Prostate gland (tissue), 2 donors: ENCODE measurements around the gene CHAF1A. TPM values are rescaled to one million over a fixed set of nuclear protein-coding genes. Genes with fewer than 3 reads are reported as not detected.

Source experiments
- DNase-seq: peaks from one replicate; pipeline ENCODE4 v3.0.0-alpha.2; 2019; ENCODE audit warnings: low spot score
- H3K27ac ChIP-seq, 2 donors: fragments of 200-600 bp; sonication (generic); 2 replicates each; pipeline ENCODE4 v1.5.1; 2017 to 2019
- H3K27me3 ChIP-seq: fragments of 200-600 bp; sonication (generic); replicated peaks from 2 replicates; pipeline ENCODE4 v1.5.1; 2019; ENCODE audit not compliant: insufficient read depth
- H3K36me3 ChIP-seq, 2 donors: fragments of 200-600 bp; sonication (generic); 1 replicate in 1 of 2; 2 replicates in 1 of 2; pipeline versions ENCODE4 v1.5.1 to v1.8.1; 2017 to 2019
- H3K4me1 ChIP-seq: fragments of 200-600 bp; sonication (generic); replicated peaks from 2 replicates; pipeline ENCODE4 v1.5.1; 2019
- H3K4me3 ChIP-seq, 2 donors: fragments of 200-600 bp; sonication (generic); 2 replicates each; pipeline ENCODE4 v1.5.1; 2017 to 2019
- H3K9me3 ChIP-seq: fragments of 200-600 bp; sonication (generic); 2 replicates; pipeline ENCODE4 v1.5.1; 2017
- CTCF ChIP-seq, 4 experiments: fragments of 200-600 bp in 2 of 4; fragments of 450-650 bp in 2 of 4; sonication (generic) in 2 of 4; IDR thresholded peaks; 1 replicate in 3 of 4; 2 replicates in 1 of 4; pipeline ENCODE4 v1.5.1; 2016 to 2019; ENCODE audit warnings: antibody characterized with exemption in 4 of 4, mild to moderate bottlenecking in 2 of 4, moderate library complexity in 2 of 4
- POLR2A ChIP-seq: fragments of 450-650 bp; IDR thresholded peaks from one replicate; pipeline ENCODE4 v1.6.1; 2016; ENCODE audit warnings: antibody characterized with exemption, mild to moderate bottlenecking
- POLR2AphosphoS5 ChIP-seq: sonication (generic); formaldehyde crosslinking; IDR thresholded peaks from one replicate; pipeline ENCODE4 v1.6.1; 2017; ENCODE audit warnings: antibody characterized with exemption
- WGBS: methylation state at CpG from one replicate; pipeline ENCODE4 v1.1.5; 2018; 5-methylcytosine and 5-hydroxymethylcytosine counted together
- intact Hi-C: fragments of 100-400 bp; cut with DNase I; formaldehyde crosslinking; loops from one replicate; pipeline ENCODE4 v1.14.2; 2022
- total RNA-seq, 2 donors: library from RNA; depleted of rRNA; stranded (reverse); fragments of >200 nt; gene quantifications; one replicate each; pipeline ENCODE4 v1.1.0, GENCODE V29; 2016

The CHAF1A gene
- total RNA-seq, 2 donors from 2014 or later: 13.0 to 18.1 TPM

DNA sequence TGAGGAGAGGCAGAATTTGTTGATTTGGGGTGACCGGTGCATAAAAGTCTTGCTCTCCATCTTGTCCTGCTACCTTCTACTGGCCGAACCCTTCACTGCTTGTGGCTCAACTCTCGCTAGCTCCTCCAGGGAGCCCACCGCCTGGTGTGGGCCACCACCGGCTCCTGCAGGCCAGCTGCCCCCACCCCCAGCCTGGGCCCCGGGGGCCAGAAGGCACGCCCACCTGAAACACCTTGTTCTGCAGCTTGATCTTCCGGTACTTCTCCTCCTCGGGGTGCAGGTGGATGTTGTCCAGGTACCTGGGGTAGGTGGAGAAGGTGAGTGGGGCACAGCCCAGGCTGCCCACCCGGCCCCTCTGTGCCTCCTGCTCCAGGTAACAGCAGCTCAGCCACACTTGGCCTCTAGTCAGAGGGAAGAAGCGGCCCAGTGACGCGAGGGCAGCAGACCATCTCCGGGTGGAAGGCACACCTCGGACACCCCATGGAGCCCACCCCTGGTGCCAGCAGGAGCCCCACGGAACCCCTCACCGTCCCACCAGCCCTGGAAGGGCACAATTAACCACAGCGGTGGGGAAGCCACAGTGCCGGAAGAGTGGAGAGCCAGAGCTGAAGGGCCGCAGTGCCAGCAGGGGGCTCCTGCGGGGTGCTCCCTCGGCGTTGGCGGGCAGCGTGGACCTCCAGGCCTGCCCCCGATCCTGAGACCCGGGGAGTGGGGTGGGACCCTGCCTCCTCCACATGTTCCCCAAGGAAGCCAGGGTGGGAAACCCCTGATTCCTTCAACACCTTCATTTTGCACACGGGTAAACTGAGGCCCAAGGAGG, 45.1 kb downstream of the CHAF1A start:
- DNase-seq: no peak
- intact Hi-C loops: no loop called here
- Histone ChIP-seq H3K27me3 (no peaks in the 10 kb centered on the region), H3K27ac (no peak overlapping the region), H3K9me3 (no peaks in the 10 kb centered on the region), H3K4me3 (no peak overlapping the region), H3K4me1 (no peaks in the 10 kb centered on the region), H3K36me3 (peaks cover 35 to 41% of the 10 kb centered on the region in 2 donors)
- WGBS: 87% methylated on average over 28 of the region's 28 CpGs
- TF ChIP-seq POLR2A: no peak
- no peak for TF ChIP-seq CTCF (IDR thresholded peaks at IDR 0.05)
- no peak for TF ChIP-seq POLR2AphosphoS5

DNA sequence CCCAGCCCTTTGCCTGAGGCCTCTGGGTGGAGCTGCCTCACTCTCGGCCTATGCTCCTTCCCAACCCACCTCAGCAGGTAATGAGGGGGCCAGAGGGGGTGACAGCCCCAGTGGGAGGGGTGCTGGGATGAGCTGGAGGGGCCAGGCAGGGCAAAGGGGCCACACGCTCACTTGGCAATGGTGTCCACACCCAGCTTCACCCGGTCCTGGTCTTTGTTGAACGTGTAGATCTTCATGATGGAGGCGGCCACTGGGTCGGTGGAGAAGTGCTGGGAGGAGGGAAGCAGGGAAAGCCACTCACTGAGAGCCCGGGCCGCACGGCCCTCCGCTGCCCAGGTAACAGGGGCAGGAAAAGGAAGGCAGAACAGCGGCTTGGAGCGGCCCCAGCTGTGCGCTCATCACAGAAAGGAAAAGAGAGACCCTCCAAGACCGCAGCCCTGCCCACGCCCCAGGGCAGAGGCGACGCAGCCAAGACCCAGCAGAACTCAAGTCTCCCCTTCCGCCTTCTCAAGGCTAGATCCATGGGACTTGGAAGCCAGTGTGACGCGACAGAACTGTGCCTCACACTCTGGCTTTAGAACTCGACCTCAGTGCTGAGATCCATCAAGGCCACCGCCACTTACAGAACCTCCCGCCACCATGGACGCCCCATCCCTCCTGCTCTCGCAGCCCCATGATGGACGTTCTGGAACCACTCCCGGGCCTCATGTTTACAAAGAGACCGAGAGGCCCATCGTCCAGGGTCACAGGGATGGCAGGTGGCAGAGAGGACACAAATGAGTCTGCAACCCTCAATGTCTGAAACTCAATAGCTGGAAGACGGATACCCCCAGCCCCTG, 45.9 kb downstream of the CHAF1A start:
- intact Hi-C loops: no loop called here

DNA sequence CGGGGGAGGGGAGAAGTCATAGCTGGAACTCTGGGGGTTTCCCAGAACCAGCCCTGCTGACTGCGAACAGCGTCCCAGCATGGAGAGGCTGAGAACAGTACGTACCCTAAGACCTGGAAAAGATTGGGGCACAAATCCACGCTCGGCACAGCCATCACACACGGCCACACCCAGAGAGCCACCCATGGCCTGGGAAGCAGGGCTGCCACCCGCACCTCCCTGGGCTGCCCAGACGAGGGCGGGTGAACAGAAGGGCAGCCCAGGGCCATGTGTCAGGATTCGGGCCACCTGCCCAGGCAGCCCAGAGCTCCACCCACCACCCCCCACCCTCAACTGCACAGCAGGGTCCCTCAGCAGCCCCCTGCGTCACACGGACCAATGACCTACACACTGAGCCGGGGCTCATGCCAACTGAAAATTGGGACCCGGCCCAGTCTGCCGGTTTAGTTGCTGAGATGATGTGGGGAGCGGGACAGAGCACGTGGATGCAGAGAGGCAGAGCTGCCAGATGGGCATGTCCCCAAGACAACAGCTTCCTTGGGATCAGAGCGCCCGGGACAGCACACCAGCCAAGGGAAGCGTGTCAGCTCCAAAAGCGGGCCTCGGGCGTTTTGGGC, 46.7 kb downstream of the CHAF1A start:
- DNase-seq: peak; percentile 89
- TF ChIP-seq CTCF (IDR thresholded peaks at IDR 0.05) (peak in 1 of 4 experiments; percentile 29), POLR2AphosphoS5 (peak; percentile 88), POLR2A (no peak)
- no peak overlapping the region for H3K4me3 ChIP-seq
- 27% methylated on average over 19 of the region's 24 CpGs for WGBS
- H3K9me3 ChIP-seq: no peaks in the 10 kb centered on the region
- H3K27ac ChIP-seq: peak overlapping the region; percentile 67 to 76
- H3K27me3 ChIP-seq: no peaks in the 10 kb centered on the region
- intact Hi-C loops: no loop called here
- no peaks in the 10 kb centered on the region for H3K4me1 ChIP-seq
- peaks cover 40 to 48% of the 10 kb centered on the region in 2 donors for H3K36me3 ChIP-seq

More for the DNA sequence above, 45.9 kb downstream of the CHAF1A start:
- no peaks in the 10 kb centered on the region for H3K27me3 ChIP-seq
- no peaks in the 10 kb centered on the region for H3K4me1 ChIP-seq
- no peak for DNase-seq
- H3K27ac ChIP-seq: peak overlapping the region; percentile 67 to 76
- TF ChIP-seq CTCF (IDR thresholded peaks at IDR 0.05): no peak
- no peak for TF ChIP-seq POLR2AphosphoS5
- no peak for TF ChIP-seq POLR2A
- H3K36me3 ChIP-seq: peaks cover 40 to 48% of the 10 kb centered on the region in 2 donors
- H3K9me3 ChIP-seq: no peaks in the 10 kb centered on the region
- WGBS: 66% methylated on average over 30 of the region's 30 CpGs
- H3K4me3 ChIP-seq: no peak overlapping the region

DNA sequence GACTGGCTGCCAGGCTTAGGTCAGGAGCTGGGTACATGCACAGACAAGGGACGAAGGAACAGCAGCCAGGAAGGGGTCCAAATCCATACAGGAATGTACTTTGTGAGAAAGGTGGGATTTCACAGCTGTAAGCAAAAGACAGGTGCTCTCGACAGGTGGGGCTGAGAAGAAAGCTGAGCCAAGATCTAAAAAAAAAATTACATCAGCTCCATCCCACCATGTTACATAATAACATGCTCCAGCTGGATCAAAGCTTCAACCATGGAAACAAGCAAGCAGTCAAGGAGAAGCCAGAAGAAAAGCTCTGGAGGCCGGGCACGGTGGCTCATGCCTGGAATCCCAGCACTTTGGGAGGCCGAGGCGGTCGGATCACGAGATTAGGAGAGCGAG, 47.2 kb downstream of the CHAF1A start:
- H3K36me3 ChIP-seq: peaks cover 40 to 47% of the 10 kb centered on the region in 2 donors
- no peaks in the 10 kb centered on the region for H3K27me3 ChIP-seq
- no peaks in the 10 kb centered on the region for H3K4me1 ChIP-seq
- H3K4me3 ChIP-seq: no peak overlapping the region
- TF ChIP-seq CTCF (IDR thresholded peaks at IDR 0.05) (no peak), POLR2AphosphoS5 (no peak), POLR2A (no peak)
- peak overlapping the region; percentile 67 to 76 for H3K27ac ChIP-seq
- intact Hi-C loops: no loop called here
- no peaks in the 10 kb centered on the region for H3K9me3 ChIP-seq
- WGBS: 65% methylated on average over 9 of the region's 9 CpGs
- DNase-seq: no peak
